ENCODE data around the gene CAPN14.
A peak's percentile ranks its signal among the peaks of the same experiment; 100 is the strongest.

CAPN14 gene

DNA sequence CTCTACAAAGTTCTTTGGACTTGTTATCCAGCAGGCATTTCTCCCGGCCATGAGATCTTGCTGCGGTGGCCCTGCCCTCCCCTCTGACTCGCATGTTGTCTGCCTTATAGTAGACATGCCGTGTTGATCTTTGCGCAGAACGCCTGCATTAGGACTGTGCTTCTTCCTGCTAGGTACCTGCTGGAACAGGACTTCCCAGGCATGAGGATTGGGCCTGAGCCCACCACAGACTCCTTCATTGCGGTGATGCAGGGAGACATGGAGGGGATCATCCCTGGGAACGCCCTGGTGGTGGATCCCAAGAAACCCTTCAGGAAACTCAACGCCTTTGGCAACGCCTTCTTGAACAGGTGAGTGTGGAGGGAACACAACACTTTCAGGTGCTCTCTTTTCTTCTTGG is 26.8 kb upstream of the CAPN14 start:
- no peak for DNase-seq

DNA sequence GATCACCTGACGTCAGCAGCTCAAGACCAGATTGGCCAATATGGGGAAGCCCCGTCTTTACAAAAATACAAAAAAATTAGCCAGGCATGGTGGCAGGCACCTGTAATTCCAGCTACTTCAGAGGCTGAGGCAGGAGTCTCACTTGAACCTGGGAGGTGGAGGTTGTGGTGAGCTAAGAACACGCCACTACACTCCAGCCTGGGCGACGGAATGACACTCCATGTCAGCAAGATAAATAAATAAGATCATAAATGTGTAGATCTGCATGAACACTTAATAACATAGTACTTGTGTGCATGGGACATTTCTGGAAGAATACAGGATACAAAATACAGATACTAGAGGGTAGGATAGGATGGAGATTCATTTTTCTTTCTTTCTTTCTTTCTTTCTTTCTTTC is 25.7 kb upstream of the CAPN14 start:
- no peak for DNase-seq

DNA sequence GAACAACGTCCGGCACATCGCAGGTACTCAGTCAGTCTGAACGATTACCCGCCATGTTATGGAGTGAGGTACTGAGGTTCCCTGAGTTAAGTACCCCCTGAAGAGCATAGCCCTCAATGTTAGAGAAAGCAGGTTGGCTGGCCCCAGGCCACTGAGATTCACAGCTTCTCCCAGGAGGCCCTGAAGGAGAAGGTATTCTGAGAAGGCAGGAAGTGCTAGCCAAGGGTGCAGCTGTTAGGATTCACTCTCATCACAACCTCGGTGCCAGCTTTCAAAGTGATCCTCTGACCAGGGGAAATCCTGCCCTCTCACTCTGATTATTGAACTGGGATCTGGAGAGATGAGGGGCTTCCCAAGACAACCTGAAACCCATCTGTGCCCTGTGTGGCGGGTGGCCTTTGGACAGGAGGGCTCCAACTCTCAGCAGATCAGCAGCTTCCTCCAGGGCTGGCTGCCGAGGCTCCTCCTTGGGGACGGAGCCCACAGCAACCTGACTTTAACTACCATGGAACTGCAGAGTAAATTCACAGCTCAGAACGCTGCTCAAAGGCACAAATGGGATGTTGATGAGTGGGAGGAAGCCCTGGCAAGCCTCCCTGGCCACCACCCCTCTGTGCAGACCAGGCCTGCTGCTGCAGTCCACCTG is 24.4 kb upstream of the CAPN14 start:
- DNase-seq, result no peak

DNA sequence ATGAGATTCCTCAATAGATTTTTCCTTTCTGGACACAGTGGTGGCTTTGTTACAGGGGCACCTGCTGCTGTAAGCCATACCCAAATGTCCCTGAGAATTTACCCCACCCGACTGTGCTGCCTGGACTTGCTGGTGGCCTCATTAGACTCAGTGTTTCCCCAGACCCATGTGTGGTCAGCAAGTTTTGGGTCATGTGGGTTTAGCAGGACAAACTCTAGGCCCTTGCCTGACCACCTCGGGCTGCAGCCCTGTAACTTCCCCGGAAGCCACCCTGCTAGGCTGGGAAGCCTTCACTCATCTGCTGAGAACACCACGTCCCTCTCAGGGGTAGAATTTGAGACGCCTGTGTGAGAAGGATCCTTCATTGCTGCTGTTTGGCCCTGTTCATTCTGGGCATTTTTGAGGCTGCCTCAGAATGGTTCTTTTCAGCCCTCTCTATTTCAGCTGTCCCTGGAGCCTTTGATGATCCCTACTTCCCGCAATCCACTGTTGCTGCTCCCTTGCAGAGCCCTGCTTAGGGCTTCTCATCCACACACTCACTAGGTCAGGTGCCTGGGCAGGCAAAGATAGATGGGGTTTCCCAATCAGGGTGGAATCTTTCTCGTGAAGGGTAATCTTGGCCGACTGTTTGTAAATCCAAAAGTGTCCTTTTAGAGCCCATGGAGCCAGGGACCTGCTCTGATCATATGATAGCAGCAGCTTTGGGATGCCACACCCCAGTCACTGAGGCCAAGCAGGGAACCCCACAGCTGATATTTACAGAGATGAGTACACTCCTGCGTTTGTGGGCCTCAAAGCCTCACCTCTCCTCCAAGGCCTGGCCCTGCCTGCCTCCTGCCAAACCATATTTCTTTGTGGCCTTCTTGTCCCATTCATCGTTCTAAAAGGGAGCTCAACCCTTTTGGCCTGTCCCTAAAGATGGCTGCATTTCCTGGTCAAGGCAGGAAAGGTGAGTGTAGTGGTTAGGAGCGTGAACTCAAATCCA is 23.4 kb upstream of the CAPN14 start:
- DNase-seq, result no peak

DNA sequence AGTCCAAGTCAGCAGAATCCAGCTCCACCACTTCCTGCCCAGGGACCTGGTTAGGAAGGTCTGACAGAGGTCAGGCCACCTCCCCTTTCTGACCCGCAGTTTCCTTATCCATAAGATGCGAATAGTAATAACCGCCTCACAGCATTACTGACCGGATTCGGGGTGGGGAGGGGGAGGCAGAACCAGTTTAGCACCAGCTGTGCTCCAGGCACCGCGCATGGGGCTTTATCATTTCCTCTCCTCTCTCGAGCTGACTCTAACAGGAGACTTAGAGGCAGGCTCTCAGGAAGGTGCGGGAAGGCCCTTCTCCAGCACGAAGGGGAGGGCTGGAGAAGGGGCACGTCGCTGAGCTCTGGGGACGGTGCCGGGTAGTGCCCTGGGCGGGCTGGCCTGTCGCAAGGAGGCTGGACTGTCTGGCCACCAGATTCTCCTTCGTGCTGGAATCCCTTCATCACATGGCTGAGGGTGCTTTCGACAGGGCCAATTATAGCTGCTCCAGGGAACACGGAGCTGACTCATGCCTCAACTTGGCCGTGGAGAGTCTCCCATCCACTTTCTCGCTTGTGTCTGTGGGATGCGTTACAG is 22.4 kb upstream of the CAPN14 start:
- peak in 17 of 51 donors; percentile 14 to 67 (median 35) for DNase-seq

DNA sequence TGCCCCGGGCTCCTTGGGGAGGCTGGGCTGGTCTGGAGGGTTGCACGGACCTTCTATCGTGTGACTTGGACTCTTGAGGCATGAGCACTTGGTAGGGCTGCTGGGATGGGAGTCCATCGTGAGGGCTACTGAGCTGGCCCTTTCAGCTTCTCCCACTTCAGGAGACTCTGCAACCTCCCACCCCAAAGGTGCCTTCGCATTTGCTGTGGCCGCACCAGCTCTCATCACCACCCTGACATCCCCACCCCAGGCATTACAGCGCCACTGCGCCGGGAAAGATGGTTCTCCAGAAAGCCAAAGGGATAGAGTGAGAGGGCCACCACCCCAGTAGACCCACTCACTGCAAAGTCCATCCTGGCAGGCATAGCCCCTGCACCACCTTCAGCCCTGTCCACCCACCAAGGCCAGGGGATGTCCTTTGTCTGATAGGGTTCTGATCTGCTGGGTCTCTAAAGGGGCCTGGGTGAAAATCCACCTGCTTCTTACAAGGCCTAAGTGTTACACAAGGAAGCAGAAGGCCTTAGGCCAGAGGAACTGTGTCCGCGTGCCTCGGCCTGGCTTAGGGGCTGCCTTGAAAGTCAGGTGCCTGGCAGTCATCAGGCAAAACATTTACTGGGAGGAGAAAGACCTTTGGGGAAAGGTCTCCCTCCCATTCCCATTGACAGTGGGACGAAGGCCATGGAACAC is 21.7 kb upstream of the CAPN14 start:
- no peak for DNase-seq

DNA sequence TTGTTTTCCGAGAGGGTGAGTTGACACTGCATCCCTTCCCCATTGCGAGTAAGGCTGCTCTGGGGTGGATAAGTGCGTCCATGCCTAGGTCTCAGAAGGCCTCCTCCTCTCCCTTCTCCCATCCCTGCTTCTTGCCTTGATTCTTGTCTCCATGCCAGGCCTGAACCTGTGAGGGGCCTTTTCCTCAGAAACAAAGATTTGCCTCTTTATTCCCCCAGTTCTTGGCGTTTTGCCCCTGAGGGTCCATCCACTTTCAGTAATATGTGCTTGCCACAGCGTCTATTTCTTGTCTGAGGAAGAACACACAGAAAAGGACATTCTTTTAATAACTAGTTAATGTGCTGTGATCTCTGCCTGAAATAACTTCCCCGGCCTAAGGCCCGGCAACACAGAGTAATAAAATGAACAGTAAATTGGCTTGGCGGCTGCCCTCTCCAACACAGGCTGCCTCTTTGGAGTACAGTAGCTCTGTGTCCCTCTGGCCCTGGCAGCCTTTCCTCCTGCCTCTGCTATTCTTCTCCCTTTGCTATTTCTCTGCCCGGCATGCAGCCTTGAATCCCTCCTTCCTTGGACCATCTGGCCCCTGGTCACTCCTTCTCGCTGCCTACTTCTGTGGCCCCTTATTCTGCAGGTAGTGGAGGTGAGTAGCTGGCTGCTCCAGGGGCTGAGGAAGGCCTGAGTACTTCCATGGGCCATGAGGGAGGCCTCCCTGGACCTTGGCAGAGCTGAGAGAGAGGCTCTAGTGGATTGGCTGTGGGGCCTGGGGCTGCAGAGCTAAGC is 21.0 kb upstream of the CAPN14 start:
- DNase-seq, result peak in 30 of 51 donors; percentile 15 to 76 (median 45)

DNA sequence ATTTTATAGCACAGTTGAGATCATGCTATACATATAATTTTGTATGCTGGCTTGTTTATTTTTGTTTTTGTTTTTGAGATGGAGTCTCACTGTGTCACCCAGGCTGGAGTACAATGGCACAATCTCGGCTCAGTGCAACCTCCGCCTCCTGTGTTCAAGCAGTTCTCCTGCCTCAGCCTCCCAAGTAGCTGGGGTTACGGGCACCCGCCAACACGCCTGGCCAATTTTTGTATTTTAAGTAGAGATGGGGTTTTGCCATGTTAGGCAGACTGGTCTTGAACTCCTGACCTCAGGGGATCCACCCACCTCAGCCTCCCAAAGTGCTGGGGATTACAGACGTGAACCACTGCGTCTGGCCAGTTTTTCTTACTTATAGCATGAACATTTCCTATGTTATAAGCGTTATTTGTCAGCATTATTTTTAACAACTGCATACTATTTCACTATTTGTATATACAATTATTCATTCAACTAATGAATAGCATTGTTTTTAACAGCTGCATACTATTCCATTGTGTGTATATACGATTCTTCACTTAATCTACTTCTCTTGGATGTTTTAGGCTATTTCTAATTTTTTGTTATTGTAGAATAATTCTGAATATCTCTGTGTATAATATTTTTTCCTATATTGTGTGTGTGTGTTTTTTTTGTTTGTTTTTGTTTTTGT is 20.2 kb upstream of the CAPN14 start:
- no peak for DNase-seq

DNA sequence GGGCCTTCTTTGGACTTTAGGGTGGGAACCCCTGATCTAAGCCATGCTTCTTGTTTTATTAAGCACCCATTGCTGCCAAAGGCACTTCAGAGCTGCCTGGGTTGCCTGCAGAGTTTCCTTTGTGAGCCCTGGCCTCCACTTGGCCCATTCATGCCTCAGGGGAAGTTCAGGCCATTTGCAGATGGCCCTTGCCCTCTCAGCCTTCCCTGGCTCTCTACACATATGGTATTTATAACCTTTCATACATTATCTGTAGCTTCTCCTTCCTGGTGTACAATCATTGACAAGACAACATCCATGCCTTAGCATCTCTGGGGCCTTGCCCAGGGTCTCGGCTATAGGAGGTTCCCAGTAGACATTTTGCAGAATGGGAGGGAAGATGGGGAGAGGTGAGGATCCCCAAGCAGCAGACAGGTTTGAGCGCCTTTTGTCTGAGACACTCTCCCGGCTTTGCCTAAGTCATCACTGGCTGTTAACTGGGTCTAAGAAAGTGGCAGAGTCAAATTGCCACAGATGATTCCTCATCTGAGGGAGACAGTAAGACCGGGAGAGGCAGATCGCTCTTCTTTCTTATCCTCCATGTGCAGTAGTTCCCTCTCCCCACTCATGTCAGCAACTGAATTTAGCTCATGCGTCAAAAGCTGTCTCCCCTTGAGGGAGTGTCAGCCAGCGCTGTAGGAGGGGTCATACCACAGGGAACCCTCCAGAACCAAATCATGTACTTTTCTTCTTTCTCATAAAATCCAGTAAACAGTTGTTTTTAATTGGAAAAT is 19.3 kb upstream of the CAPN14 start:
- DNase-seq, result no peak

DNA sequence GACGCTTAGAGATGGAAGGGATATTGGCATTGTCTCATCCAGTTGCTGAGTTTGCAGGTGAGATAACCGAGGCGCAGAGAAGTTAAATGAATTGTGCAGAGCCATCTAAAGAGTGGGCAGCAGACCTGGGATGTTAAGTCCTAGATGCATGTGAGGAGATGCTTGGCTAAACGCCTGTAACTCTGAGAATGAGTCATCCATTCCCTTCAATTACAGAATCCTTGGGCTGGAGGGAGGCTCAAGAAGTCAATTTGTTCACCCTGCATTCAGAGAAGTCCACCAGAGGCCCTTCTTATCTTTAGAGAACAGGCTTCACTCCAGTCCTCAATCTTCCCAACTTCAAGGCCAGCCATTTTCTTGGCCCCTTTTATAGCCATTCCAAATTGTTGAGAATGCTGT is 18.2 kb upstream of the CAPN14 start:
- DNase-seq, result no peak

DNA sequence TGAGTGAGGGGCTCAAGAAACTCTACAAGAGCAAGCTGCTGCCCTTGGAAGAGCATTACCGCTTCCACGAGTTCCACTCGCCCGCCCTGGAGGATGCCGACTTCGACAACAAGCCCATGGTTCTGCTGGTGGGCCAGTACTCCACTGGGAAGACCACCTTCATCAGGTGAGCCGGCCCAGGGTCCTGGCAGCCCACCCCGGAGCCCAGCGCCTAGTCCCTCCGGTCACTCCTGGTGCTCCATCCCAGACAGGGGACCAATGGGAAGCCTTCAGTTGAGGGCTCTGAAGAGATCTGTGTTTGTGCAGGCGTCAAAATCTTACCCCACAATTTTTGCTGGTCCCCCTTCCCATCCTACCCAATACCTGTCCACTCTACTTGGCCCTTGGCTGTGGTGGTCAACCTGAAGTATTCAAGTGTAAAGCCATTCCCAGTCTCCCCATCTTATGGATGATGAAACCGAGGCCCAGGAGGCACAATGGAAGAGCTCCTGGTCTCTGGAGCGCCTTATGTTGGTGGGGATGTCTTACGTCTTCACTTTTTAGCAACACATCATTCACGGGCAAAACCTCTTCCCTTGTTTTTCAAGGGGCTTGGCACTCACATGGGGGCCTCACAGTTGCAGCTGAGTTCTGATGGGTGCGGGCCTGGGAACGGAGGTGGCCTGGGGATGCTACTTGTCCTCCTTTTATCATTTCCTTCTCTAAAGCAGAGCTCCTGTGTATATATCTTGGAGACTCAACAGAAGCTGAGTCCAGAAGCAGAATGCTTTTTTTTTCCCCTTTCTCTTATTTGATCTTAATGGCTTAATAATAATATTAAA is 17.6 kb upstream of the CAPN14 start:
- DNase-seq, result no peak

DNA sequence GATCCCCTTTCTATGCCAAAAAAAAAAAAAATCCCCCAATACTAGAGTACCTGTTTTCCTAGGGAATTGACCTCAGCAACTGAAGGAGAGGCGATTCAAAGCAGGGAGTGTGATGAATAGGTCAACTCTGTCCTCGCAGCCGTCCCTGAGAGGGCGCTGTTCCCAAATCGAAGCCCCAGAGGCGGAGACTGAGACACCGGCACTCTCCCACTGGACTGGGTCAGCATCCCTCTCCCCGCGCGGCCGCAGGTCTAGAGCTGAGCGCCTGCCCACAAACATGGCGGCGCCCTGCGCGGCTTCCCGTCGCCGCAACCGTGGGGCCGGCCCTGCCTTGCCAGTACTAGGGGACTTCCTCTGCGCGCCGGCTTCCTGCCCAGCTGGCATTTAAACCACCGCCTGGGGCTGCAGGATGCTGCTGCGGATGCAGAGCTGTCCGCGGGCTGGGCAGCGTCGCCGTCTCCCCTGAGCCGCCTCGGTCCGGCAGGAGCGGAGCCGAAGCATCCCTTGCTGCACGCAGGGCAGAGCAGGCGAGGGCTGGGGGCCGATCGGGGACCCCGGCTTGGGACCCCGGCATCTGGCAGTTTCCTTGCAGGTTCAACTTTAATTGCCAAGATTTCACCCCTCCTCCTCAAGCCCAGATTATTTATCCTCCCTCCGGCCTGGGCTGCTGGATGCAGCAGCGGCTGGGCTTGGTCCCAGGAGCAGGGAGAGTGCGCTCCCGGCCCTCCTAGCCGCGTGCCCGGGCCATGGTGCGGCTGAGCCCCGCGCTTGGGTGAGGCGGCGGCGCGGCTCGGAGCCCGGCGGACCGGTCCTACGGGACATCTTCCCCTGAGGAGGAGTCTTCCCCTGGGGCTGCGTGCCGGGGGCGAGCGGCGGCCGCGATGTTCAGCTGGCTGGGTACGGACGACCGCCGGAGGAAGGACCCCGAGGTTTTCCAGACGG is 16.7 kb upstream of the CAPN14 start, which contains the start of gene EHD3:
TSS of gene EHD3 (plus strand) at position 412 of the 942 bp plus-strand sequence. CDS start at position 882, 470 bp downstream.
- DNase-seq, result peak; percentile 44 to 94 (median 87)

DNA sequence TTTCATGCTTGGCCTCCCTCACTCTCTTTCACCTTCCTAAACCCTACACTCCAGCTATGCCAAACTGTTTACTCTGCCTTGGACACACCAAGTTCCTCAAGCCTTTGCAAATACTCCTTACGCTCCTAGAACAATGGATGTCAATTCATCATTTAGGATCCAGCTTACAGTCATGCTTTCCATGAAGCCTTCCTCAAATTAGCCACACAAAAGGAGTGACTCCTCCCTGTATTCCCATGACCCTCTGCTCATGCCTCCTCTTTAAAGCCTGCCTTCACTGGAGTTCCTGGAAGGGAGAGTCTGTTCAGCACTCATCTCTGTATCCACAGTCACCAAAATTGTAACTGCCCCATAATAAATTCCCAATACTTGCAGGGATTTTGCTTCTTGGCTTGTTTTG is 15.9 kb upstream of the CAPN14 start:
- DNase-seq, result no peak

DNA sequence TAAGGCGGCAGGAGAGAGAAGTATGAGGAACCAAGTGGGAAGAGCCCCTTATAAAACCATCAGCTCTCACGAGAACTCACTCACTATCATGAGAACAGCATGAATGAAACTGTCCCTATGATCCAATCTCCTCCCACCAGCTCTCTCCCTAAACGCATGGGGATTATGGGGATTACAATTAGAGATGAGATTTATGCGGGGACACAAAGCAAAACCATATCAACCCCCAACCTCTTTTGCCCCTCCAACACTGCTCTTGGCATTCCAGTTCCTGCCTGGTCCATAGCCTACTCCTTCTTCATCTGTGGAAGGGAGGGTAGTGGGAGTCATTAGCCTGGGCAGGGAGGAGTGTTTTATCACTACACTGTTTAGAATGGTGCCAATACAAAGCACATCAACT is 15.3 kb upstream of the CAPN14 start:
- no peak for DNase-seq

DNA sequence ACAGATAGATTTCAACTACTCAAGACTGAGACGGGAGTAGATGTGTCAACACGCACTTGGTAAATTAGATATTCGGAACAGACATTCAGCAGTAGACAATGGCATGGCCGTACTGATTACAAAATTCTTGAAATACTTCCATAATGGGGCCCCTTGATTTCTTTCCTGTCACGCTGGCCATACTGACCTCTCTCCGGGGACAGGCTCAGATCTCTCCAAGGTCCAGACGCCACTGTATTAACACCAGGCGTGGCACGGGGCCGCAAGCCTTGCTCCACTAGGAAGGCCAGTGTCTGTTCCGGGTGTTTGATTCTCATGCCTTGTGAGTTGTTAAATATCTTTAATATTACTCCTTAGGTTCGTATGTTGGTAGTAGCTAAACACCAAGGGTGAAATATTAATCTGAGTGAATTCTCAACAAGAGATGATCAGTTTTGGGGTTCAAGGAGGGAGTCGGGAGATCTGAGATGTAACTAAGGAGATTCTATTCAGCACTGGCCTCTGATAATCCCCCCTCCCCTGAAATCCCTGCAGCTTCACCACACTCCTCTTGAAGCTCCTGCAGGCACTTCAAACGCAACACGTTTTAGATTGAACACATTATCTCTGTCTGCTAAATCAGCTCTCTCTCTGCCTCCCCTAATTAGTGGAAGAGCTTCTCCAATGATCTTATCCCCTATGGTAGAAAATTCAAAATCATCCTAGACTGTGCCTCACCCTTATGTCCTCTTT is 14.4 kb upstream of the CAPN14 start:
- no peak for DNase-seq

DNA sequence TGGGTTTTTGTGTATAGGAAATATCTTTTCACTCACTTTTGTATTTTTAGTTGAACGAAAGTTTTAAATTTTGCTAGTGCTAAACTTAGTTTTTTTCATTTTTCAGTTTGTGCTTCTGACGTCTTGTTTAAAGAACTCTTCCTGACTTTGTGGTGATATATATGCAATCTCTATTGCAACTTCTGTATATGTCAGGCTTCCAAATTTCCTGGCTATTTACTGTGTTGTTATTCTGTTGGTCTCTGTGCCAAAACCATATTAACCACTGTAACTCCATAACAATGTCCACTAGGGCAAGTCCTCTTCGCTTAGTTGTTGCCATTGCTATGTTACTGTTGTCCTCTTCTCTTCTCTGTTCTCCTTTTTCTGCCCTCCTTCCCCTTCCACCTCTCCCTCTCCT is 13.4 kb upstream of the CAPN14 start:
- no peak for DNase-seq

DNA sequence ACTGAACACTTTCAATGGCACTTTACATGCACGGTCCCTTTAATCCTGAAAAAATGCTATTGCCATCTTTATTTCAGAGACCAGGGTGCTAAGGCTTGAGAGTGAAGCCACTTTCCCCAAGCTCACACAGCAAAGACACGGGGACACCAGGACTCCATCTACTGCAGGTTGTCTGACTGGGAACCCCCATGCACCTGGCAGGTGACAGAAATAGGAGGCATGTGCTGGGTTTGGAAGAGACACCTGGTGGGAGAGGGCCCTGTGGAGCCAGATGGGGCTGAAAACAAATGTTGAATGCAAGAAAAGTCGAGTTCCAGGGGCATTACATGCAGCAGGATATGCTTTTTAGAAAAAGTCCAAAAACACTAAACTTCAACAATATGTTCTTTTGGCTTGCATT is 11.4 kb upstream of the CAPN14 start:
- no peak for DNase-seq

Measured in hypothalamus (tissue), 51 donors.